ENCODE results near the gene IL20RA.
"Not testable (repeated sequence)": the region's sequence is repeated elsewhere in the genome, so short reads cannot be mapped to it uniquely, and the experiment has no call there.

IL20RA gene

GRCh38 chr6:137006056-137006455 is 38.7 kb downstream of the IL20RA start:
- DNase-seq = no peak

DNA sequence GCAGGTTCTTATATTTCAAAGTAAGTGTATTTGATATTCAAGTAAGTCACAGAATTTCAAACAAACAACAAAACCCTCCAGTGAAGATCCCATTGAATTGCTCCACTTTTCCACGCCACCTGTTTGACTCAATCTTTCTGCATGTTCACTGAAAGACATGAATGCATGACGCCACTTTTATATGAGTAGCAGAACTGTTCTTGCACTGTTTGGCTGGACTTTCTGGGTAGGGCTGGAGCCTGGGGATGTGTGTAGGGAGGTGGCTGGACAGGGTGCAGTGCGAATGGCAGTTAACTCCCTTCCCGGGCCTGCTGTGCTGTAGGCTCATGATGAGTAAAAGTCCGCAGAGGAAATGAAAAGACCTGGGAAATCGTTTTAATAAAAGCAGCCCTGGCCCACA is 39.7 kb downstream of the IL20RA start:
- DNase-seq = no peak

GRCh38 chr6:137002505-137002904 is 42.3 kb downstream of the IL20RA start:
- DNase-seq = no peak

DNA sequence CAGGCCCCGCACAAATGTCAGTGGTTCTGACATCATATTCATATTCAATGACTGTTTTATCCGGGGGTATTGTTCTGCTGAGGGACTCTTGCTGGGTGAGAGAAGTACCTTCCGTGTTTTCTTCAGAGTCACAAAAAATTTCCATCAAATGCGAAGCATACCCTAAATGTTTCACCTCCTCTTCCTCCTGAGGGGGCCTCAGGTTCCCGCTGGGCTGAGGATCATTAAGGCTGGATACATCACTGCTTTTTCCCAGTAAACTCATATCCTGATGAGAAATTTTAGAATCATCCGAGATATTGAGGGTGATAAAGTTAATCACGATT is 42.8 kb downstream of the IL20RA start:
- DNase-seq = no peak

- no peak for DNase-seq
Observed at GRCh38 chr6:137001299-137001976, 43.3 kb downstream of the IL20RA start.

DNA sequence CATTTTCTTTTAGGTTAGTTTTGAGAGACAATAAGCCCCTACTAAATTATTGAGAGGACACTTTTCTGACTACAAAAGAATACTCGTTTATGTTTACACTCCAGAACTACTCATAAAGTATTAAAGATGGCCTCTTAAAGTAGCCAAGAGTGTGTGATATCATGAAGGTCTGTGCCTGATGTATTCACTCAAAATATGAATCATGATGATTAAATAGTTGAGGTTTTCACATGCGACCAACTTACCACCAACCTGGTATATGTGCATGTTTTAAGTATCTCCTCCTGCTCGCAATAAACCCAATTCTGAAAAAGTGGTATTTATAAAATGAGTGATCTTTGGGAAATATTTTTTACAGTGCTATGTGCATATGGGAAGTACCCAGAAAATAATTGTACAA is 43.9 kb downstream of the IL20RA start:
- no peak for DNase-seq

DNA sequence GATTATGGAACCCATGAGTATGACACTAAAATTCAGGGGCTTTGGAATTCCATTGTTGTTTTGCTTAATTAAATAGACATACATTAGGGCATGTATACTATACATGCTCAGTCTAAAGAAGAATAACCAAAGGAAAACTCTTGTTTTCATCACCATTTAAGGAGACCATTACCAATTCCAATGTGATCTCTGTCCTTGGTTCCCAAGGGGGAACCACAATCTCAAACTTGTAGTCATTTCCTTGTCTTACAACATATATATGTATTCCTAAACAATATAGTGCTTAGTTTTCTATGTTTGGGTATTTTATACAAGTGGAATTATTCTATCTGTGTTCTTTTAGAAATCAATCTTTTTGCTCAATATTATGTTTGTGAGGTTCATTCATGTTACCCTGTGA is 49.2 kb downstream of the IL20RA start:
- DNase-seq = no peak

DNA sequence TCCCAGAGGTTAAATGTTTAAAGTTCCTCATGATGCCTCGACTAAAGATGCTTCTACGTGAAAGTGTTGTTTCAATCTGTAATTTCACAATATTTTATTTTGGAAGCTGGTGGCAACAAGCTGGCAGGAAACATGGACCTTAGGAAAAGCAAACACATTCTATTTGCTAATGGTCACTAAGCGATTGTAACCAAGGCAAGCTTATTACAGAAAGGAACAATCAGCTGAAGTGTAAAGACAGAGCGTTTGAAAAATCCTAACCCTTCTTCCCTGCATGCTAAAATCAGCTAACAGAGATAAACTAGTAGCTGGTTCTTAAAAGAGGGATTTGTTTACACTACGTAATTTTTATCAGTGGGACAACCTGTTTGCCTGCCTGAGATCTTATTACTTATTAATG is 50.0 kb downstream of the IL20RA start:
- DNase-seq = no peak

- no peak for DNase-seq
Observed at GRCh38 chr6:136992113-136992512, 52.7 kb downstream of the IL20RA start.

GRCh38 chr6:136991646-136992045 is 53.1 kb downstream of the IL20RA start:
- no peak for DNase-seq

- no peak for DNase-seq
Observed at GRCh38 chr6:136990754-136991153, 54.0 kb downstream of the IL20RA start.

DNA sequence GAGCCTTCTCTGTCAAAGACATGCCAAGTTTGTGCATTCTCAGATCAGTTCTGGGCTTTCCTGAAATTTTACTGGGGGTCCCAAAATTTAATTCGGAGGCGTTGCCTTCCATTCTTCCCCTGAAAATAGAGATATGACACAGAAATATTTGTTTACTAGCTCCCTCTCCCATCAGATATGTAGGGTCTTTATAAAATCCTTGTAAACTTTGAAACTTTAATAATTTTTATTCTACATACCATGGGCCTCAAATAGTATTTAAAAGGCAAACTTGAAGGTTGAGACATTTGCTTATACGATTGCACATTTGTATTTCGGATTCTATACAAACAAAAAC is 54.6 kb downstream of the IL20RA start:
- no peak for DNase-seq

- DNase-seq = no peak
Observed at GRCh38 chr6:136989571-136990241, 55.1 kb downstream of the IL20RA start.

- no peak for DNase-seq
Observed at GRCh38 chr6:136987526-136987925, 57.2 kb downstream of the IL20RA start.

DNA sequence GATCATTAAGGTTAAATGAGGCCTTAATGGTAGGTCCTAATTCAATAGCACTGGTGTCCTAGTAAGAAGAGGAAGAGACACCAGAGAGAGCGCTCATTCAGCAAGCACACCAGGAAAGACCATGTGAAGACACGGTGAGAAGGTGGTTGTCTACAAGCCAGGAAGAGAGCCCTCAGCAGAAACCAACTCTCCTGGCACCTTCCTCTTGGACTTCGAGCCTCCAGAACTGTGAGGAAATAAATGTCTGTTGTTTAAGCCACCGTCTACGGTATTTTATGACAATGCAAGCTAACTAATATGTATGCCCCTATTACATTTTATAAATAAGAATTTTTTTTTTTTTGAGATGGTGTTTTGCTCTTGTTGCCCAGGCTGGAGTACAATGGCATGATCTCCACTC is 59.3 kb downstream of the IL20RA start:
- no peak for DNase-seq

DNA sequence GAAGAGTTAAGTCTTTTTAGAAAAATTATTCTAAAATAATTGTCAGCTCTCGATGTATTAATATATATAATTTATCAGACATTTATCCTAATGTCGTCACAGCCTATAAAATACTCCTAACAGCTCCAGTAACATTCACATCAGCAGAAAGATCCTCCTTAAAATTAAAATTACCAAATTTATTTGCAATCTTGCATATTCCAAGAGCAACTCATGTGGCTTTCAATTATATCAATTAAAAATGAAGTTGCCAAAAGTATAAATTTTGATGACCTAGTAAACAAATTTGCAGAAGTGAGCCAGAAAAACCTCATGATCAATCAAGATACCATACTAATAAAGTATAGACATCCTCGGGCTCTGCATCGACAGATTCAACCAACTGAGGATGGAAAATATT is 60.2 kb downstream of the IL20RA start:
- DNase-seq = no peak

- DNase-seq = no peak
Observed at GRCh38 chr6:136983687-136984086, 61.1 kb downstream of the IL20RA start.

DNA sequence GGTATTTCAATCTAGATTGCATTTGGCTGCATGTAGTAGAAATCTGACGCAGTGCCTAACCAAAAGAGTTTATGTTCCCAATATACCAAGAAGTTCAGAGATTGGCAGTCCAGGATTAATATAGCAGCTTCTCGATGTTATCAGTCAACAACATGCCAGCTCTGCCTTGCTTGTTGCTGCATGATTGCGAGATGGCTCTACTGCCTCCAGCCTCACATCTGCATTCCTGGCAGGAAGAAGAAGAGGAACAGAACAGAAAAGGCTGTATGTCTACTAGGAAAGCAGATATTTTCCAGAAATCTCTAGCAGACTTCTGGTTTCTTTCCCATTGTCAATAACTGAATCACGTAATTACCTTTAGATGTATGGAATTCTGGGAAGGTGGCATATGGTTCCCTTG is 61.8 kb downstream of the IL20RA start:
- no peak for DNase-seq

DNA sequence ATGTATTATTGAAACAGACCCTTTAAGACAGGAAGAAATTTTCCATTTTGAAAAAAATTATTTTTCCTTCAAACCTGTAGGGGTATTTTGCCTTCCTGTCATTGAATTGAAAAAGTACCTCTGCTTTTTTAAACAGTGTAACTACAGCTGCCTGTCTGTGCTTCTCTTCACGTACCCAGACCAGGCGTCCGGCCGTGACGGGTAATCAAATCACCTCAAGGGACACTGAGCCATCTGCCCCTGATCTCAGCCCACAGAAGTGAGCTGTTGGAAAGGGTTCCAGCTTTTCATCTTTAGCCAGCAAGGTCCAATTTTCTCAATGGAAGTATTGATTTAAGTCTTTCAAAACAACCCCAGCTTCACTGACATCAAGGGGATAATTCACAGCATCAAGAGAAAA is 64.7 kb downstream of the IL20RA start:
- DNase-seq = no peak

GRCh38 chr6:136979206-136979605 is 65.6 kb downstream of the IL20RA start:
- no peak for DNase-seq

GRCh38 chr6:136977075-136977474 is 67.7 kb downstream of the IL20RA start:
- no peak for DNase-seq

- DNase-seq = no peak
Observed at GRCh38 chr6:136975089-136975715, 69.6 kb downstream of the IL20RA start.

GRCh38 chr6:136973781-136974180 is 71.0 kb downstream of the IL20RA start:
- DNase-seq = not testable (repeated sequence)

DNA sequence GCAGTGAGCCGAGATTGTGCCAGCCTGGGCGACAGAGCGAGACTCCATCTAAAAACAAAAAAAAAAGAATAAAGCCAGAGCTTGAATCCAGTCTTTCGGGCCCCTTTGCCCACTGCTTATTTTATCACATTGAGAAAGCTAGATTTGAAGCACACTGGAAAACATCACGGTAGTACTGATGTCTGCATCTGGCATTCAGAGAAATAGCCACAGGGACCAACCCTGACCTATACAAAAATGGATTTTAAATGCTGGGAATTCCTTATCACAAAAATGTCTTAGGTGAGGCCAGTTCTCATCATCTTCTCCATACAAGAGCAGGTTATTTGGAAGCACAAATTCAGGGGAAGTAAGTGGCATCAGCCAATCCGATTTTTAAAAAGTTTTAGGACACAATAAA is 73.2 kb downstream of the IL20RA start:
- DNase-seq = no peak

DNA sequence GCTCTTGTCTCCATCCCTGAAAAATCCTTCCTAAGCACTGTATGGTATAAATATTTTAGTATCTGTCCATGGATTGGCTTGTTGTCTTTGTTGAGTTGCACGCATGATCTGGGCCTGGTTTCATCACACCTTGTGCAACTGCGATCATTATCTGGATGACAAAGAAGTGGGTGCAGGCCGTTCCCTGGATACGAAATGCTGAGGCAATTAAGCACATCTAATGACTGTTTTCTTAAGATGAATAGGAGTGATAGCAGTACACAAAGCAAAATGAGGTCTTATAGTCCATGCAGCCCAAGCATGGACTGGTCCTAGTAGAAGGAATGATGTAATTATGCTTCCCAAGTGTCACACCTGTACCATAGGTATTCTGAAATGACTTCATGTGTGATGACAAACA is 74.8 kb downstream of the IL20RA start:
- no peak for DNase-seq
